ENCODE data around the gene ZBTB7A.
A peak's percentile ranks its signal among the peaks of the same experiment; 100 is the strongest.

GRCh38 chr19:4053423-4054324 is 13.0 kb downstream of the ZBTB7A start:
- TF ChIP-seq CTCF (IDR thresholded peaks at IDR 0.05; ENCODE audit: insufficient read depth, low read length) = no peak
- TF ChIP-seq SPI1 (IDR thresholded peaks at IDR 0.05; ENCODE audit: borderline replicate concordance, low read depth) = no peak
- no peak for TF ChIP-seq REST (IDR thresholded peaks at IDR 0.05; ENCODE audit: insufficient replicate concordance, low read depth)
- TF ChIP-seq POLR2AphosphoS5 (IDR thresholded peaks at IDR 0.05; ENCODE audit: low read depth) = peak; percentile 41; the same call in 1 of the 2 replicates

All from HL-60 (cell line).